Measurements from ENCODE around the gene BBS9.

BBS9 gene

DNA sequence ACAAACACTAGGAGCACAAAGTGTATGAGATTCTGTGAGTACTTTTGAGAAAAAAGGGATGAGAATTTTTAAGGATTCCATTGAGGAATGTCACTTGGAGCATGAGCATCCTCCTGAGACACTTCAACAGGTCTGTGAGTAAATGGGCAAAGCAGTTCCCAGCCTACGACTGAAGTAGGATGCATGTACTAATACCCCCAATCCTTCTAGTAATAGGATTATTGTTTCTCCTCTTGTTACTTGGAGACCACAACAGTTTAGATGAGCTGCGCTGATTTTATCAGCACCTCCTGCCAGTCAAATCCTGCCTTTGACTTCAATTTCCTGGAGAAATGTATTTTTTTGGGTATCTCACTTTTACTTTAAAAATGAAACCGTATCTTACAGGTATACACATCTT lies 820 bp downstream of the BBS9 start:
- no peak overlapping the region for H3K9ac ChIP-seq (ENCODE audit: low read depth, low read length)
- no peaks in the 10 kb centered on the region for H3K27me3 ChIP-seq (ENCODE audit: control insufficient read depth, insufficient read depth, low read length)
- peak overlapping the region; percentile 91 for H3K4me3 ChIP-seq (ENCODE audit: low read depth, low read length)
- no peaks in the 10 kb centered on the region for H3K4me1 ChIP-seq (ENCODE audit: control insufficient read depth, insufficient read depth, low read length)
- H3K36me3 ChIP-seq (ENCODE audit: control insufficient read depth, insufficient read depth, low read length), result no peaks in the 10 kb centered on the region
- H3K9me3 ChIP-seq (ENCODE audit: control insufficient read depth, insufficient read depth, low read length), result no peaks in the 10 kb centered on the region

DNA sequence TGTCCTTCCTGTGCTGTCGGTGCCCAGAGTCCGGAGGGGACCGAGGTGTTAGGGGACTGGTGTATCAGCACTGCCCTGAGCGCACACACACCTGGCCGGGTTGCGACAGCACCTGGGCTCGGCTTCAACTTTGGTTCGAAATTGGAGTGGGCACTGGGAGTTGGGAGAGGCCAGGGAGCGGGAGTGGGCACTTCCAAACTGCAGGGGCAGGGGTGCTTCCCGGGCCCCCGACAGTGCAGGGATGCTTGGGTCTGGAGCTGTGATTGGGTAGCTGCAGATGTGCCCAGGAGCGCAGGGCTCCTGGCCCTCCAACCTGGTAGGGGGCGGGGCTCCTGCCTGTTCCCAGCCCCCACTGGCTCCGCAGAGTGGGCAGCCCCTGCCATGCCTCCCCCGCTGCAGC lies 7.7 kb downstream of the BBS9 start:
- Histone ChIP-seq H3K9ac (ENCODE audit: low read depth, low read length) (no peak overlapping the region), H3K4me1 (ENCODE audit: control insufficient read depth, insufficient read depth, low read length) (no peaks in the 10 kb centered on the region), H3K9me3 (ENCODE audit: control insufficient read depth, insufficient read depth, low read length) (no peaks in the 10 kb centered on the region), H3K4me3 (ENCODE audit: low read depth, low read length) (no peak overlapping the region), H3K27me3 (ENCODE audit: control insufficient read depth, insufficient read depth, low read length) (no peaks in the 10 kb centered on the region), H3K36me3 (ENCODE audit: control insufficient read depth, insufficient read depth, low read length) (no peaks in the 10 kb centered on the region)

DNA sequence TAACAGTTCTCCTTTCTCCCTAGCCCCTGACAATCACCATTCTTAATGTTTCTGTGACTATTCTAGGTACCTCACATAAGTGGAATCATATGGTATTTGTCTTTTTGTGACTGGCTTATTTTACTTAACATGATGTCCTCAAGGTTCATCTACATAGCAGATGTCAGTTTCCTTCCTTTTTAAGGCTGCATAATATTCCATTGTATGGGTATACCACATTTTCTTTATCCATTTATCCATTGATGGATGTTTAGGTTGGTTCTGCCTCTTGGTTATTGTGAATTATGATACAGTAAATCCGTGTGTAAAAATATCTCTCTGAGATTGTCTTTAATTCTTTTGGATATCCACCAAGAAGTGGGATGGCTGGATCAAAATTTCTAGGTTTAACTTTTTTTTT lies 13.2 kb downstream of the BBS9 start:
- H3K9me3 ChIP-seq (ENCODE audit: control insufficient read depth, insufficient read depth, low read length), result no peaks in the 10 kb centered on the region
- no peak overlapping the region for H3K9ac ChIP-seq (ENCODE audit: low read depth, low read length)
- H3K4me1 ChIP-seq (ENCODE audit: control insufficient read depth, insufficient read depth, low read length), result peaks cover 5% of the 10 kb centered on the region
- no peaks in the 10 kb centered on the region for H3K36me3 ChIP-seq (ENCODE audit: control insufficient read depth, insufficient read depth, low read length)
- no peaks in the 10 kb centered on the region for H3K27me3 ChIP-seq (ENCODE audit: control insufficient read depth, insufficient read depth, low read length)
- H3K4me3 ChIP-seq (ENCODE audit: low read depth, low read length), result no peak overlapping the region

DNA sequence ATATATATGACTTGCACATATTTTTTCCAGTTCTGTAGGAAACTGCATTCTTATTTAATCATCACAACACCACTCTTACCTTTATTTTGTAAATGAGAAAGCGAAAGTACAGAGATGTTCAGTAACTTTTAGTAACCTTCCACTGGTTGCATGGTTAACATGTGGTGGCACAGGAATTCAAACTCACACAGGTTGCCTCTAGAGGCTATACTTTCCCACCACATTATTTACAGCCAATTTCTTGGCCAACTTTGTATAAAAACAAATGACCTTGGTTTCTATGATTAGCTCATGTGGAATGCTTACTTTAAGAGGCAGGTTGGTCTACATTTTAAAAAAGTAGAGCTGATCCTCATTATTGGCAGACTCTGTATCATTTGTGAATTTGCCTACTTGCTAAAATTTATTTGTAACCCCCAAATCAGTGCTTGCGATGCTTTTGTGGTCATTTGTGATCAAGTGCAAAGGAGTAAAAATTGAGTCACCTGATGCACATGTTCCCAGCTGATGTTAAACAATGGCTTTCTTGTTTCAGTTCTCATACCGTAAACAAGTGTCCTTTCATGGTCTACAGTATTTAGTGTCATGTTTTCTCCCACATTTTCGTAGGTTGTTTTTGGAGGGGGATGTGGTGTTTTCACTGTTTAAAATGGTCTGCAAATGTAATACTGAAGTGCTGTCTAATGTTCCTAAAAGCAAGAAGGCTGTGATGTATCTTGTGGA lies 14.8 kb downstream of the BBS9 start:
- Histone ChIP-seq H3K27me3 (ENCODE audit: control insufficient read depth, insufficient read depth, low read length) (no peaks in the 10 kb centered on the region), H3K36me3 (ENCODE audit: control insufficient read depth, insufficient read depth, low read length) (no peaks in the 10 kb centered on the region), H3K9me3 (ENCODE audit: control insufficient read depth, insufficient read depth, low read length) (no peaks in the 10 kb centered on the region), H3K4me1 (ENCODE audit: control insufficient read depth, insufficient read depth, low read length) (peaks cover 5% of the 10 kb centered on the region), H3K9ac (ENCODE audit: low read depth, low read length) (no peak overlapping the region), H3K4me3 (ENCODE audit: low read depth, low read length) (no peak overlapping the region)

DNA sequence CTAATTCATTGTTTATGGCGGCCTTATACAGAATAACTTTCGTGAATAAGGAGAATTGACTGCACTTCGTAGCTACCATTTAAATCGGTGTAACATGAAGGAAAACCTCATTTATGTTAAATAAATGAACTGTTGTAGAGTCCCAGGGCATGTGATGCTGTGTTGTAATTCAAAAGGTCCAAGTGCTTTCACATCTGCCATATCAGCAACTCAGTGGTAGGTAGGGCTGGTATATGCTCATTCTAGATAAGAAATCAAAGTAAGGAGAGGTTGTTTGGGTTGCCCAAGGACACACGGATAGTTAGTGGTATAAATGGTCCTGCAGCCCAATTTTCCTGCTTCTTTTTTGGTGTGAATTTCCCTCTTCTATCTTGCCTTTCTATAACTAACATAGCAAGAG lies 15.8 kb downstream of the BBS9 start:
- Histone ChIP-seq H3K9ac (ENCODE audit: low read depth, low read length) (no peak overlapping the region), H3K4me3 (ENCODE audit: low read depth, low read length) (no peak overlapping the region), H3K4me1 (ENCODE audit: control insufficient read depth, insufficient read depth, low read length) (peaks cover 5% of the 10 kb centered on the region), H3K9me3 (ENCODE audit: control insufficient read depth, insufficient read depth, low read length) (no peaks in the 10 kb centered on the region), H3K36me3 (ENCODE audit: control insufficient read depth, insufficient read depth, low read length) (no peaks in the 10 kb centered on the region), H3K27me3 (ENCODE audit: control insufficient read depth, insufficient read depth, low read length) (no peaks in the 10 kb centered on the region)

DNA sequence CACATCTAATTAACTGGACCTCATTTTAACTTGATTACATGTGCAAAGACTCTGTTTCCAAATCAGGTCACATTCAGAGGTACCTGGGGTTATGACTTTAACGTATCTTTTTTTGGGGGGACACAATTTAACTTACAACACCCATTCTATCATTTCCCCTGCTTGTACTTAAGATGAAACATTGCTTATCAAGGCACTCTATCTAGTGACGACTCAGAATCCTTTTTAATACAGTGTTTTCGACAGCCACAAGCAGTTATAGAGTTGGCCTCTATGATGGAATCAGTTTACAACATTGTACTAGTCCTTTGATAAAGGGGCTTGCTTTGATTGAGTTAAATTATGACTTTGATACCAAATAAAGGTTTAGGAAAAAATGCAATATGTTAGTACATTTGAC lies 22.7 kb downstream of the BBS9 start:
- H3K4me1 ChIP-seq (ENCODE audit: control insufficient read depth, insufficient read depth, low read length), result no peaks in the 10 kb centered on the region
- no peak overlapping the region for H3K4me3 ChIP-seq (ENCODE audit: low read depth, low read length)
- H3K27me3 ChIP-seq (ENCODE audit: control insufficient read depth, insufficient read depth, low read length), result no peaks in the 10 kb centered on the region
- H3K9me3 ChIP-seq (ENCODE audit: control insufficient read depth, insufficient read depth, low read length), result no peaks in the 10 kb centered on the region
- H3K9ac ChIP-seq (ENCODE audit: low read depth, low read length), result no peak overlapping the region
- H3K36me3 ChIP-seq (ENCODE audit: control insufficient read depth, insufficient read depth, low read length), result no peaks in the 10 kb centered on the region

DNA sequence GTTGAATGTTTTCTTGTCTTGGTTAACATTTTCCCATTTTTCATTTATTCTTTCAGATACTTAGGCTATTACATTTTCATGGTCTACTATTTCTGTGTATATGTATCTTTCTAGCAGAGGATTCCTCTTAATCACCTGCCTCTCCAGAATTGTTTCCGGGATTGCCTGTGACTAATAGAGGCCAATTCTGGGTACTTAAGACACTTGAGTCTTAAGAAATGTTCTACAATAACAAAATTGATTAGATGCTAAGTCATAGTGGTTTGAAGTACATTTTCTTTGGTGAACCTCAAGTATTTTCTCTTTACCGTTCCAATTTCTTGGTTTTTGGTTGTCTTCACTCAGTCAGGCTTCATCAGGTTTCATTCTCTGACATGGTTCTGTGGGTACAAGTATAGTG lies 26.4 kb downstream of the BBS9 start:
- no peaks in the 10 kb centered on the region for H3K9me3 ChIP-seq (ENCODE audit: control insufficient read depth, insufficient read depth, low read length)
- no peak overlapping the region for H3K4me3 ChIP-seq (ENCODE audit: low read depth, low read length)
- H3K27me3 ChIP-seq (ENCODE audit: control insufficient read depth, insufficient read depth, low read length), result no peaks in the 10 kb centered on the region
- no peaks in the 10 kb centered on the region for H3K36me3 ChIP-seq (ENCODE audit: control insufficient read depth, insufficient read depth, low read length)
- no peak overlapping the region for H3K9ac ChIP-seq (ENCODE audit: low read depth, low read length)
- H3K4me1 ChIP-seq (ENCODE audit: control insufficient read depth, insufficient read depth, low read length), result no peaks in the 10 kb centered on the region

DNA sequence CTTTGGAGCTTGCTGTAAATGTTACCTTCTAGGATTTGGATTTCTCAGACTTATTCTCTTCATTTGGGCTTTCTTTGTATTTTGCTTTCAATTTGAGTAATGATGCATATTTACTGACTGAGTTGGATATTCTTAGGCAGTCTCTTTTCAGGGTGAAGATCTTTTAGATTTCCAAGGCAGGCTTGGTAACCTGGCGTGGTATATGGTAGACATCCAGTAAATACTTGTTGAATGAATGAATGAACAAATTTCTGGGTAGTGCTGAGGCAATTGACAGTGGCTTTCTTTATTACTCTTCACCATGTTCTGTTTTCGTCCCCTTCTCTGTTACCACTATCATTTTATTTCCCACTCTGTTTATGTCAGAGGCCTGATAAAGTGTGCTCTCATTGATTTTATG lies 27.1 kb downstream of the BBS9 start:
- no peaks in the 10 kb centered on the region for H3K9me3 ChIP-seq (ENCODE audit: control insufficient read depth, insufficient read depth, low read length)

DNA sequence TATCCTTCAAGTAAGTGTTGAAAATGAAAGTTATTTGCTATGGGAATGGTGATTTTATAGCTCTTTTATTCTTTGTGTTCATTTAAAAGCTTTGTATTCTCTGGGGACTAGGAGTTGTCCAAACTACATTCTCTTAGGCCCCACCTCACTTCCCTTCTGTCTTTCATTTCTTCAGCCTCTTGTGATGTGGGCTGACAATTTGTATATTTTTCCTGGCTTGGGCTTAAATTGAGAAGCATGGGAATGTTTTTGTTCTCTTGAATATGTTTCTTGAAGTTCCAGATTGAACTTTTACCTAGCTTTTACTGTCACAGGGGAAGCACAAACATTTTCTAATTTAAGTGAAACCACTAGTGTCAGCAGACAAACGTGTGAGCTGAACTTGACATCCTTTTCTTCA lies 27.9 kb downstream of the BBS9 start:
- no peak overlapping the region for H3K4me3 ChIP-seq (ENCODE audit: low read depth, low read length)
- no peaks in the 10 kb centered on the region for H3K4me1 ChIP-seq (ENCODE audit: control insufficient read depth, insufficient read depth, low read length)
- no peaks in the 10 kb centered on the region for H3K36me3 ChIP-seq (ENCODE audit: control insufficient read depth, insufficient read depth, low read length)
- no peaks in the 10 kb centered on the region for H3K27me3 ChIP-seq (ENCODE audit: control insufficient read depth, insufficient read depth, low read length)
- H3K9me3 ChIP-seq (ENCODE audit: control insufficient read depth, insufficient read depth, low read length), result no peaks in the 10 kb centered on the region
- H3K9ac ChIP-seq (ENCODE audit: low read depth, low read length), result no peak overlapping the region

More for the DNA sequence above, 27.1 kb downstream of the BBS9 start:
- Histone ChIP-seq H3K9ac (ENCODE audit: low read depth, low read length) (no peak overlapping the region), H3K27me3 (ENCODE audit: control insufficient read depth, insufficient read depth, low read length) (no peaks in the 10 kb centered on the region), H3K36me3 (ENCODE audit: control insufficient read depth, insufficient read depth, low read length) (no peaks in the 10 kb centered on the region), H3K4me1 (ENCODE audit: control insufficient read depth, insufficient read depth, low read length) (no peaks in the 10 kb centered on the region), H3K4me3 (ENCODE audit: low read depth, low read length) (no peak overlapping the region)

DNA sequence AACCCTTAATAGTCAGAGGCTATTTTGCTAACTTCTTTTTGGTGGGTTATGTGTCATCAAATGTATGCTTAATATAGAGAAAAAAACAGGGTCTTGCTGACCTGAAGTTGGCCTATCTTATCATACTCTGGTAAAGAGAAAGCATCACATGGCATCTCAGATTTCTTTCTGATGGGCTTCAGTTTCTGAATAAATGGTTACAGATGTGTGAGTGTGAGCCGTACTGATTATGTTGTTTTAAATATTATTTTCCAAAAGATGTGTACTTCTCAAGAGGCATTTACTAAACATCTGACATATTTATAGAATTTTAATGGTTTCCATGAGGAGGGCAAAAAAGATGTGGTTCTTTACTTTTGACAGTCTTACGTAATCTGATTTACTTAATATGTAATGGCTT lies 28.4 kb downstream of the BBS9 start:
- Histone ChIP-seq H3K36me3 (ENCODE audit: control insufficient read depth, insufficient read depth, low read length) (no peaks in the 10 kb centered on the region), H3K9ac (ENCODE audit: low read depth, low read length) (no peak overlapping the region), H3K27me3 (ENCODE audit: control insufficient read depth, insufficient read depth, low read length) (no peaks in the 10 kb centered on the region), H3K4me3 (ENCODE audit: low read depth, low read length) (no peak overlapping the region), H3K4me1 (ENCODE audit: control insufficient read depth, insufficient read depth, low read length) (no peaks in the 10 kb centered on the region), H3K9me3 (ENCODE audit: control insufficient read depth, insufficient read depth, low read length) (no peaks in the 10 kb centered on the region)

DNA sequence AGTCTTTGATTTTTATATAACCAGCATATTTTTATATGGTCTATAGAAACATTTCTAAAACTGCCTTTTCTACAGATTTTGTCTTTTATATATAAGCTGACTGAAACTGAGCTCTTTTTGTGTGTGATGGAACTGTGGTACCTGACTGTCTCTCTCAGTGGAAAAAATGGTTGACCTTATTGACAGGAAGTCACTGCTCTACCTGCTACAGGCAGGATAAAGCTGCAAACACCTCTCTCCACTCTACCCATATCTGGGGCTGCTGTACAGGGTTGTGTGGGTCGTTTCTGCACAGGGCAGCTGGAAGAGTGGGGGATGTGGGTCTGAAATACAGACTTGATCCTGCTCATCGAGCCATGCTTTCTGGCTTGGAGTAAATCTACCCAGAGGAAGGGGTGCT lies 48.5 kb downstream of the BBS9 start:
- no peaks in the 10 kb centered on the region for H3K27me3 ChIP-seq (ENCODE audit: control insufficient read depth, insufficient read depth, low read length)
- H3K4me3 ChIP-seq (ENCODE audit: low read depth, low read length), result no peak overlapping the region

DNA sequence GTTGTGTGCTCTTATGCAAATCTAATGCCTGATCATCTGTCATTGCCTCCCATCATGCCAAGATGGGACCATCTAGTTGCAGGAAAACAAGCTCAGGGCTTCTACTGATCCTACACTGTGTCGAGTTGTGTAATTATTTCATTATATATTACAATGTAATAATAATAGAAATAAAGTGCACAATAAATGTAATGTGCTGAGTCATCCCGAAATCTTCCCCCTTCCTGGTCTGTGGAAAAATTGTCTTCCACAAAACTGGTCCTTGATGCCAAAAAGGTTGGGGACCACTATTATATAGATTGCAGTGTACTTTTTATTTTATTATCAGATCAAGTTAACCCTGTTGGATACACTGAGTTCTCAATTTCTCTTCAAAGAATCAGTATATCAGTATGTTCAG lies 50.2 kb downstream of the BBS9 start:
- Histone ChIP-seq H3K4me3 (ENCODE audit: low read depth, low read length) (no peak overlapping the region), H3K36me3 (ENCODE audit: control insufficient read depth, insufficient read depth, low read length) (no peaks in the 10 kb centered on the region), H3K9ac (ENCODE audit: low read depth, low read length) (no peak overlapping the region), H3K9me3 (ENCODE audit: control insufficient read depth, insufficient read depth, low read length) (no peaks in the 10 kb centered on the region), H3K4me1 (ENCODE audit: control insufficient read depth, insufficient read depth, low read length) (no peaks in the 10 kb centered on the region), H3K27me3 (ENCODE audit: control insufficient read depth, insufficient read depth, low read length) (no peaks in the 10 kb centered on the region)

More for the DNA sequence above, 48.5 kb downstream of the BBS9 start:
- Histone ChIP-seq H3K9me3 (ENCODE audit: control insufficient read depth, insufficient read depth, low read length) (no peaks in the 10 kb centered on the region), H3K36me3 (ENCODE audit: control insufficient read depth, insufficient read depth, low read length) (no peaks in the 10 kb centered on the region), H3K9ac (ENCODE audit: low read depth, low read length) (no peak overlapping the region), H3K4me1 (ENCODE audit: control insufficient read depth, insufficient read depth, low read length) (no peaks in the 10 kb centered on the region)

Measured in iPS-15b (cell line).